WI38 (cell line): Measurements from ENCODE around the gene AFF4.

Experiments used
- H3K4me3 ChIP-seq: 2 replicates; pipeline ENCODE4 v1.5.1; 2011; ENCODE audit warnings: low read depth, mild to moderate bottlenecking, control low read depth, low read length
- CTCF ChIP-seq: IDR thresholded peaks from 2 replicates; pipeline ENCODE4 v1.5.1; 2012; ENCODE audit warnings: low read depth, mild to moderate bottlenecking, control low read depth, low read length

The AFF4 gene

DNA sequence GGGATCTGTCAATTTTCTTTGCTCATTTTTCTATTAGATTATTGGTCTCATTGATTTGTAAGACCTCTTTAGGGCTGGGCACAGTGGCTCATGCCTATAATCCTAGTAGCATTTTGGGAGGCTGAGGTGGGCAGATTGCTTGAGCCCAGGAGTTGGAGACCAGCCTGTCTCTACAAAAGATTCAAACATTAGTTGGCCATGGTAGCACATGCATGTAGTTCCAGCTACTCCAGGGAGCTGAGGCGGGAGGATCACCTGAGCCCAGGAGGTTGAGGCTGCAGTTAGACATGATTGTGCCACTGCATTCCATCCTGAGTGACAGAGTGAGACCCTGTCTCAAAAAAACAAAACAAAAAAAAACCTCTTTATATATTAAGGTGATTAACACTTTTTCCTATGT lies 126.6 kb downstream of the AFF4 start:
- H3K4me3 ChIP-seq, result no peak overlapping the region
- TF ChIP-seq CTCF, result no peak

- no peak for TF ChIP-seq CTCF
- no peak overlapping the region for H3K4me3 ChIP-seq
Measured at GRCh38 chr5:132834057-132834456, 129.4 kb downstream of the AFF4 start.

DNA sequence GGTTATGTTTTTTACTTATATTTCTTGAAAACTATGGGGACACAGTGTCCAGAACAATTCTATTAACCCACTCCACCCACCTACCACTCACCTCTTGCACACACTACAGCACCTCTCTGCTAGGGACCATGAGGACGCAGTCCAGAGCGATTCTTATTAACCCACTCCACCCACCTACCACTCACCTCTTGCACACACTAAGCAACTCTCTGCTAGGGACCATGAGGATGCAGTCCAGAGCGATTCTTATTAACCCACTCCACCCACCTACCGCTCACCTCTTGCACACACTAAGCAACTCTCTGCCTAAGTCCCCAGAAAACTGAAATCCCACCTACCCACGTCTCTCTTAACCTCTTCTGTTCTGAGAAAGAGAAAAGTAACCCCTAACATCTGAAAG lies 130.8 kb downstream of the AFF4 start:
- H3K4me3 ChIP-seq, result no peak overlapping the region
- no peak for TF ChIP-seq CTCF

DNA sequence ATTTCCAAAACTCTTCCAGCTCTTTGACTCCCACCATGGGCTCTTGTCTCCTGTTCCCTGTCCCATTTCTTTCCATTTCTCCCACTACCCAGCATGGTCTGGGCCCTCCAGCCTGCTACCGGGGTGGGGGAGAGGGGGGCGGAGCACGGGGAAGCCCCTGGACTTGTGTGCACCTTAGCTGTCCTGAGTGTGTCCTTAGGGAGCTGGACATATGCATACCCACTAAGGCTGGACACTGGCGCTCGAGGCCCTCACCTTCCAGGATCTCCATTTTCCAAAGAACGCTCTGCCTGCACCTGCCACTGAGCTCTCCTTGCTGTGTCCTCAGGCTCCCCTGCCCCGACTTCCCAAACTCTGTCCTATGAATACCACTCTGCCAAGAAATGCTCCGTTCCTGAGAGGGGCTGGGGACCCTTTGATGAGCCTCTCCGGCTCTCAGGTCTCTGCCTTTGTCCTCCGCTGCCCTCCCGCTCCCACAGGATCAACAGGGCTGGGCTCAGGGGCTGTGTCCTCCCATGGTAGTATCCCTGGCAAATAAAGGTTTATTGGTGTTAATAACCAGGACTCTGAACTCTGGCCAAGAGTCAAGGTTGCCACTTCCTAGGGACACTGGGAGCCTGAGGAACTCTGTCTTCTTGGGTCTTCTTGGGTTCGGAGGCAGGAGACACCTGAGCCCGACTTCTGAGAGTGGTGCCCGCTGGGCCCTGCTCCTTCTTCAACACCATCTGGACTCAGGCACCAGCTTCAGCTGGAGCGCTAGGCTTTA lies 132.2 kb downstream of the AFF4 start:
- no peak for TF ChIP-seq CTCF
- peak overlapping the region; percentile 59 for H3K4me3 ChIP-seq

DNA sequence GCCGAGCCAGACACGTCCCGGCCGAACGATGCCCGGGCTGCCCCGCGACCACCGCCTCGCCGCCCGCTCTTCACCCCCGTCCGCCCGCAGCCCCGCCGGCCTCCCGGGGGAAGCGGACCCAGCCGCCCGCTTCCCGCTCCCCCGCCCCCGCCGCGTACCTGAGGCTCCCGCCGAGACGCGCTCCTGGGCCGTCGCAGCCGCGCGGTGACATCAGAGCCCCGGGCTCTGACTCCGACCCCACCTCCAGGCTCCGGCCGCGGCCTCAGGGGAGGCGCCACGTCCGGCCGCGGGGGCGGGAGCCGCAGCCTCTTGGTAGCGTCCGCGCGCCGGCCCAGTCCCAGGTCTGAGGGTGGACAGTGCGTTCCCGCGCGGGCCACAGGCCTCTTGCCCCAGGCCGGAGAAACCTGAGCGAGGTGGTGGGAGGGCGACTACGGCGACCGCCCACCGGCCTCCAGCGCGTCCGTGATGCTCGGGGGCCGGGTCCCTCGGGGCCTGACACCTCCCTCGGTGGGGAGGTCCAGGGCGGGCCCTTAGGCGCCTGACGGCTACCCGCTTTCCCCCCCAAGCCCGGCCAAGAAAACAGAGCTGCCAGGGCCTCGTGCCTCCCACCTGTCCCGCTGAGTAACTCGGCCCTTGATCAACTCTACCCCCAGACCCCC lies 132.9 kb downstream of the AFF4 start, which contains the start of gene SHROOM1:
TSS of gene SHROOM1 (minus strand) at position 212 of the 659 bp plus-strand sequence. CDS start 4,507 bp downstream, outside the sequence.
- no peak for TF ChIP-seq CTCF
- peak within 1 kb of the TSS; percentile 59 for H3K4me3 ChIP-seq

GRCh38 chr5:132829742-132830435 lies 133.5 kb downstream of the AFF4 start:
- peak overlapping the region; percentile 59 for H3K4me3 ChIP-seq
- peak; percentile 88 for TF ChIP-seq CTCF
